Neural cell (in vitro differentiated cells): ENCODE results near the gene FHOD1. TPM values are rescaled to one million over a fixed set of nuclear protein-coding genes. Genes with fewer than 3 reads are reported as not detected.

Experiments used
- H2AFZ ChIP-seq: fragments of 200-600, 300-800 bp; sonication (generic), shearing (Covaris generic); 2 replicates; pipeline ENCODE4 v1.6.0; 2014; ENCODE audit warnings: low read depth, mild to moderate bottlenecking, antibody characterized with exemption, low read length, moderate library complexity
- H3F3A ChIP-seq: fragments of 200-600 bp; shearing (Covaris generic); 2 replicates; pipeline ENCODE4 v1.6.1; 2016; ENCODE audit warnings: mild to moderate bottlenecking, moderate library complexity, mixed read lengths, antibody characterized with exemption, low read length; ENCODE audit not compliant: insufficient read depth, poor library complexity, severe bottlenecking
- H3K27ac ChIP-seq: fragments of 200-600, 300-800 bp; sonication (generic), shearing (Covaris generic); 2 replicates; pipeline ENCODE4 v1.5.1; 2014; ENCODE audit warnings: mild to moderate bottlenecking, low read length, moderate library complexity
- H3K27me3 ChIP-seq: fragments of 300-800, 200-600 bp; sonication (generic), shearing (Covaris generic); 2 replicates; pipeline ENCODE4 v1.6.0; 2014; ENCODE audit warnings: mild to moderate bottlenecking, low read depth, low read length, moderate library complexity; ENCODE audit not compliant: insufficient read depth
- H3K36me3 ChIP-seq: fragments of 300-800, 200-600 bp; sonication (generic), shearing (Covaris generic); 2 replicates; pipeline ENCODE4 v1.5.1; 2014; ENCODE audit warnings: mild to moderate bottlenecking, antibody characterized with exemption, low read length, moderate library complexity; ENCODE audit not compliant: insufficient read depth
- H3K4me2 ChIP-seq: fragments of 300-800, 200-600 bp; sonication (generic), shearing (Covaris generic); 2 replicates; pipeline ENCODE4 v1.6.0; 2014; ENCODE audit warnings: mild to moderate bottlenecking, low read length
- H3K4me3 ChIP-seq: fragments of 300-800, 200-600 bp; sonication (generic), shearing (Covaris generic); 2 replicates; pipeline ENCODE4 v1.5.1; 2014; ENCODE audit warnings: mild to moderate bottlenecking, low read length, moderate library complexity
- H3K79me2 ChIP-seq: fragments of 200-600 bp; shearing (Covaris generic); replicated peaks from 2 replicates; pipeline ENCODE4 v1.6.0; 2014; ENCODE audit warnings: mild to moderate bottlenecking, low read length, moderate library complexity; ENCODE audit not compliant: insufficient read depth
- H3K9ac ChIP-seq: fragments of 300-800, 200-600 bp; sonication (generic), shearing (Covaris generic); 2 replicates; pipeline ENCODE4 v1.6.1; 2016; ENCODE audit warnings: mild to moderate bottlenecking, low read length, mixed read lengths
- H3K9me2 ChIP-seq: fragments of 200-600 bp; shearing (Covaris generic); 2 replicates; pipeline ENCODE4 v1.6.1; 2016; ENCODE audit warnings: mild to moderate bottlenecking, low read length, mixed read lengths; ENCODE audit not compliant: insufficient read depth
- H3K9me3 ChIP-seq: fragments of 200-600, 300-800 bp; sonication (generic), shearing (Covaris generic); 2 replicates; pipeline ENCODE4 v1.6.1; 2016; ENCODE audit warnings: mild to moderate bottlenecking, mixed run types, low read length, moderate library complexity, mixed read lengths
- H4K20me1 ChIP-seq: fragments of 200-600 bp; shearing (Covaris generic); 2 replicates; pipeline ENCODE4 v1.6.1; 2016; ENCODE audit warnings: mild to moderate bottlenecking, mixed run types; ENCODE audit not compliant: insufficient read depth
- CTCF ChIP-seq: fragments of 450-650 bp; IDR thresholded peaks from 2 replicates; pipeline ENCODE4 v1.5.1; 2014; ENCODE audit warnings: antibody characterized with exemption, mild to moderate bottlenecking, moderate library complexity; ENCODE audit not compliant: poor library complexity, severe bottlenecking
- EP300 ChIP-seq: fragments of 450-650 bp; conservative IDR thresholded peaks from 2 replicates; pipeline ENCODE4 v1.6.1; 2014; ENCODE audit warnings: antibody characterized with exemption, mild to moderate bottlenecking, moderate library complexity; ENCODE audit not compliant: poor library complexity, severe bottlenecking
- EZH2 ChIP-seq: fragments of 200-600, 300-800 bp; shearing (Covaris generic), sonication (generic); IDR thresholded peaks from 2 replicates; pipeline ENCODE4 v1.6.1; 2014; ENCODE audit warnings: antibody characterized with exemption, low read length, borderline replicate concordance, mild to moderate bottlenecking; ENCODE audit not compliant: insufficient read depth, poor library complexity, severe bottlenecking
- MXI1 ChIP-seq: fragments of 450-650 bp; conservative IDR thresholded peaks from 2 replicates; pipeline ENCODE4 v1.6.1; 2014; ENCODE audit warnings: antibody characterized with exemption, mild to moderate bottlenecking; ENCODE audit not compliant: poor library complexity, severe bottlenecking
- POLR2AphosphoS5 ChIP-seq: IDR thresholded peaks from 2 replicates; pipeline ENCODE4 v1.6.1; 2012
- RAD21 ChIP-seq: fragments of 450-650 bp; conservative IDR thresholded peaks from 2 replicates; pipeline ENCODE4 v1.6.1; 2014; ENCODE audit warnings: antibody characterized with exemption, mild to moderate bottlenecking, moderate library complexity
- REST ChIP-seq: IDR thresholded peaks from 2 replicates; pipeline ENCODE4 v1.6.1; 2012; ENCODE audit warnings: borderline replicate concordance
- SMC3 ChIP-seq: fragments of 450-650 bp; conservative IDR thresholded peaks from 2 replicates; pipeline ENCODE4 v1.6.1; 2014; ENCODE audit warnings: antibody characterized with exemption, mild to moderate bottlenecking, moderate library complexity; ENCODE audit not compliant: poor library complexity
- TAF1 ChIP-seq: IDR thresholded peaks from 2 replicates; pipeline ENCODE4 v1.6.1; 2012; ENCODE audit warnings: low read depth
- polyA plus RNA-seq: library from polyadenylated mRNA; depleted of rRNA; stranded (reverse); fragments of >200 nt; gene quantifications from 2 replicates; pipeline ENCODE4 v1.2.3, GENCODE V29; 2014

The FHOD1 gene
- polyA plus RNA-seq, 1 donor from 2014 or later, result 6.3 TPM

GRCh38 chr16:67275321-67275720 is 28.0 kb upstream of the FHOD1 start:
- no peaks in the 10 kb centered on the region for H3F3A ChIP-seq
- H3K9ac ChIP-seq, result no peak overlapping the region
- H3K27ac ChIP-seq, result no peak overlapping the region
- TF ChIP-seq POLR2AphosphoS5 (no peak), EP300 (no peak), RAD21 (no peak), MXI1 (no peak), EZH2 (no peak), TAF1 (no peak), REST (no peak), CTCF (no peak), SMC3 (no peak)
- no peaks in the 10 kb centered on the region for H3K79me2 ChIP-seq
- no peak overlapping the region for H2AFZ ChIP-seq
- H3K4me3 ChIP-seq, result no peak overlapping the region
- H3K4me2 ChIP-seq, result no peak overlapping the region
- H3K36me3 ChIP-seq, result no peaks in the 10 kb centered on the region
- no peaks in the 10 kb centered on the region for H4K20me1 ChIP-seq
- no peaks in the 10 kb centered on the region for H3K9me3 ChIP-seq
- H3K9me2 ChIP-seq, result no peaks in the 10 kb centered on the region
- peaks cover 6% of the 10 kb centered on the region for H3K27me3 ChIP-seq

- Histone ChIP-seq H3K79me2 (no peaks in the 10 kb centered on the region), H4K20me1 (no peaks in the 10 kb centered on the region), H3K4me3 (no peak overlapping the region), H3K9ac (no peak overlapping the region), H3K9me3 (no peaks in the 10 kb centered on the region), H3F3A (no peaks in the 10 kb centered on the region), H2AFZ (no peak overlapping the region), H3K36me3 (no peaks in the 10 kb centered on the region), H3K27me3 (no peaks in the 10 kb centered on the region), H3K27ac (no peak overlapping the region), H3K9me2 (no peaks in the 10 kb centered on the region), H3K4me2 (no peak overlapping the region)
- TF ChIP-seq TAF1 (no peak), REST (no peak), CTCF (no peak), SMC3 (no peak), EZH2 (no peak), RAD21 (no peak), MXI1 (no peak), EP300 (no peak), POLR2AphosphoS5 (no peak)
Observed at GRCh38 chr16:67271446-67271845, 24.2 kb upstream of the FHOD1 start.
